ENCODE results near the gene RGSL1. TPM values are rescaled to one million over a fixed set of nuclear protein-coding genes. Genes with fewer than 3 reads are reported as not detected.

RGSL1 gene
- not detected in 2 replicates for total RNA-seq (2014; rRNA removed)
- polyA plus RNA-seq (2012), result not detected

- DNase-seq (ENCODE audit: low read depth), result no peak
Observed at GRCh38 chr1:182450087-182450486, at the start of gene RGSL1. Gene RGSL1, plus strand, starts transcription at chr1:182450146. Its CDS starts 20 bp downstream, at chr1:182450166.

- DNase-seq (ENCODE audit: low read depth), result no peak
Observed at GRCh38 chr1:182400567-182400966, 49.4 kb upstream of the RGSL1 start, which contains the start of gene TEDDM1. Gene TEDDM1, minus strand, starts transcription at chr1:182400667. Its CDS starts 182 bp downstream, at chr1:182400485.

- DNase-seq (ENCODE audit: low read depth), result no peak
Observed at GRCh38 chr1:182404781-182405180, 45.2 kb upstream of the RGSL1 start.

GRCh38 chr1:182405578-182405977, 44.4 kb upstream of the RGSL1 start:
- no peak for DNase-seq (ENCODE audit: low read depth)

- DNase-seq (ENCODE audit: low read depth), result no peak
Observed at GRCh38 chr1:182406012-182406411, 43.9 kb upstream of the RGSL1 start.

GRCh38 chr1:182407724-182408123, 42.2 kb upstream of the RGSL1 start:
- DNase-seq (ENCODE audit: low read depth), result no peak

- no peak for DNase-seq (ENCODE audit: low read depth)
Observed at GRCh38 chr1:182408435-182409075, 41.4 kb upstream of the RGSL1 start.

- DNase-seq (ENCODE audit: low read depth), result no peak
Observed at GRCh38 chr1:182410138-182410537, 39.8 kb upstream of the RGSL1 start.

- no peak for DNase-seq (ENCODE audit: low read depth)
Observed at GRCh38 chr1:182410620-182411273, 39.2 kb upstream of the RGSL1 start.

- DNase-seq (ENCODE audit: low read depth), result no peak
Observed at GRCh38 chr1:182413486-182413885, 36.5 kb upstream of the RGSL1 start.

- DNase-seq (ENCODE audit: low read depth), result no peak
Observed at GRCh38 chr1:182413969-182414368, 36.0 kb upstream of the RGSL1 start.

- no peak for DNase-seq (ENCODE audit: low read depth)
Observed at GRCh38 chr1:182415789-182416188, 34.2 kb upstream of the RGSL1 start.

- no peak for DNase-seq (ENCODE audit: low read depth)
Observed at GRCh38 chr1:182426442-182427430, 23.2 kb upstream of the RGSL1 start.

- no peak for DNase-seq (ENCODE audit: low read depth)
Observed at GRCh38 chr1:182428043-182428442, 21.9 kb upstream of the RGSL1 start.

- no peak for DNase-seq (ENCODE audit: low read depth)
Observed at GRCh38 chr1:182430263-182431068, 19.5 kb upstream of the RGSL1 start.

- no peak for DNase-seq (ENCODE audit: low read depth)
Observed at GRCh38 chr1:182431278-182431677, 18.7 kb upstream of the RGSL1 start.

GRCh38 chr1:182433580-182433979, 16.4 kb upstream of the RGSL1 start:
- no peak for DNase-seq (ENCODE audit: low read depth)

GRCh38 chr1:182438326-182438725, 11.6 kb upstream of the RGSL1 start:
- no peak for DNase-seq (ENCODE audit: low read depth)

GRCh38 chr1:182441719-182442118, 8.2 kb upstream of the RGSL1 start:
- DNase-seq (ENCODE audit: low read depth), result no peak

- DNase-seq (ENCODE audit: low read depth), result no peak
Observed at GRCh38 chr1:182442333-182442732, 7.6 kb upstream of the RGSL1 start.

- no peak for DNase-seq (ENCODE audit: low read depth)
Observed at GRCh38 chr1:182444497-182444896, 5.4 kb upstream of the RGSL1 start.
